ENCODE measurements around the gene XRCC3.

DNA sequence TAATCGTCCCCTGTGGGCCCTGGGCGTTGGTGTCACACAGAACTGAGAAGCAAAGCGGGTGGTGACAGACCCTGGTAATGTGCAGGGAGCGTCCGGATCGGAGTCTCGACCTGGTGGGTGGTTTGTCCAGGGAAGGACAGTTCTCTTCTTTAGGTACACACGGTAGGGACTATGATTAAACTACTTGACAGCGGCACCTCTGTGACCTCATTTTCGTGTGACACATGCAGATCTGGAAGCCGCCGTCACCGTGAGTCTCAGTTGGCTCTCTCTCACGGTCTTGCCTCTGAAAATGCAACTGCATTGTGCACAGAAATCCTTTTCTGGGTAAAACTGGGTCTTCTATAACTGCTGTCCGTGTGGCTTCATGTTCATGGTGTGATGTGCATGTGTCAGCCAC is 32.1 kb downstream of the XRCC3 start:
- TF ChIP-seq POLR2A (IDR thresholded peaks at IDR 0.05; ENCODE audit: control extremely low read depth in 1 of 2, low read depth in 2 of 2, low read length in 2 of 2): no peak
- TF ChIP-seq, protein P1, sequence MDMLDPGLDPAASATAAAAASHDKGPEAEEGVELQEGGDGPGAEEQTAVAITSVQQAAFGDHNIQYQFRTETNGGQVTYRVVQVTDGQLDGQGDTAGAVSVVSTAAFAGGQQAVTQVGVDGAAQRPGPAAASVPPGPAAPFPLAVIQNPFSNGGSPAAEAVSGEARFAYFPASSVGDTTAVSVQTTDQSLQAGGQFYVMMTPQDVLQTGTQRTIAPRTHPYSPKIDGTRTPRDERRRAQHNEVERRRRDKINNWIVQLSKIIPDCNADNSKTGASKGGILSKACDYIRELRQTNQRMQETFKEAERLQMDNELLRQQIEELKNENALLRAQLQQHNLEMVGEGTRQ (IDR thresholded peaks at IDR 0.05; ENCODE audit: low read length): no peak
- no peak for TF ChIP-seq POLR2AphosphoS5 (IDR thresholded peaks at IDR 0.05; ENCODE audit: low read depth, low read length)
- TF ChIP-seq SRF (IDR thresholded peaks at IDR 0.05; ENCODE audit: low read depth, low read length): no peak
- TF ChIP-seq, protein P2, sequence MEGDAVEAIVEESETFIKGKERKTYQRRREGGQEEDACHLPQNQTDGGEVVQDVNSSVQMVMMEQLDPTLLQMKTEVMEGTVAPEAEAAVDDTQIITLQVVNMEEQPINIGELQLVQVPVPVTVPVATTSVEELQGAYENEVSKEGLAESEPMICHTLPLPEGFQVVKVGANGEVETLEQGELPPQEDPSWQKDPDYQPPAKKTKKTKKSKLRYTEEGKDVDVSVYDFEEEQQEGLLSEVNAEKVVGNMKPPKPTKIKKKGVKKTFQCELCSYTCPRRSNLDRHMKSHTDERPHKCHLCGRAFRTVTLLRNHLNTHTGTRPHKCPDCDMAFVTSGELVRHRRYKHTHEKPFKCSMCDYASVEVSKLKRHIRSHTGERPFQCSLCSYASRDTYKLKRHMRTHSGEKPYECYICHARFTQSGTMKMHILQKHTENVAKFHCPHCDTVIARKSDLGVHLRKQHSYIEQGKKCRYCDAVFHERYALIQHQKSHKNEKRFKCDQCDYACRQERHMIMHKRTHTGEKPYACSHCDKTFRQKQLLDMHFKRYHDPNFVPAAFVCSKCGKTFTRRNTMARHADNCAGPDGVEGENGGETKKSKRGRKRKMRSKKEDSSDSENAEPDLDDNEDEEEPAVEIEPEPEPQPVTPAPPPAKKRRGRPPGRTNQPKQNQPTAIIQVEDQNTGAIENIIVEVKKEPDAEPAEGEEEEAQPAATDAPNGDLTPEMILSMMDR (IDR thresholded peaks at IDR 0.05; ENCODE audit: control extremely low read depth in 1 of 3, insufficient read depth in 1 of 3, low read depth in 1 of 3, low read length in 3 of 3): no peak
- no peak for TF ChIP-seq EP300 (IDR thresholded peaks at IDR 0.05; ENCODE audit: borderline replicate concordance in 1 of 2, low read depth in 2 of 2, low read length in 2 of 2)
- TF ChIP-seq, protein P3, sequence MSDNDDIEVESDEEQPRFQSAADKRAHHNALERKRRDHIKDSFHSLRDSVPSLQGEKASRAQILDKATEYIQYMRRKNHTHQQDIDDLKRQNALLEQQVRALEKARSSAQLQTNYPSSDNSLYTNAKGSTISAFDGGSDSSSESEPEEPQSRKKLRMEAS (IDR thresholded peaks at IDR 0.05): no peak
- TF ChIP-seq ZNF274 (IDR thresholded peaks at IDR 0.05; ENCODE audit: borderline replicate concordance, extremely low read depth, low read length): no peak
- no peak for TF ChIP-seq RFX5 (IDR thresholded peaks at IDR 0.05; ENCODE audit: borderline replicate concordance, low read depth, low read length)
- TF ChIP-seq RAD21 (IDR thresholded peaks at IDR 0.05 in 1 of 2, conservative IDR thresholded peaks at IDR 0.05 in 1 of 2; ENCODE audit: low read depth in 2 of 2, low read length in 2 of 2): no peak

All from H1 (cell line).